GM12872 (cell line): Measurements from ENCODE around the gene AGXT2.

ENCODE experiments used
- TF ChIP-seq, protein P1 (sequence below): IDR thresholded peaks from 3 replicates; pipeline ENCODE4 v1.5.1; 2011; ENCODE audit warnings: low read depth, mild to moderate bottlenecking, low read length, moderate library complexity; ENCODE audit not compliant: insufficient read depth

AGXT2 gene

DNA sequence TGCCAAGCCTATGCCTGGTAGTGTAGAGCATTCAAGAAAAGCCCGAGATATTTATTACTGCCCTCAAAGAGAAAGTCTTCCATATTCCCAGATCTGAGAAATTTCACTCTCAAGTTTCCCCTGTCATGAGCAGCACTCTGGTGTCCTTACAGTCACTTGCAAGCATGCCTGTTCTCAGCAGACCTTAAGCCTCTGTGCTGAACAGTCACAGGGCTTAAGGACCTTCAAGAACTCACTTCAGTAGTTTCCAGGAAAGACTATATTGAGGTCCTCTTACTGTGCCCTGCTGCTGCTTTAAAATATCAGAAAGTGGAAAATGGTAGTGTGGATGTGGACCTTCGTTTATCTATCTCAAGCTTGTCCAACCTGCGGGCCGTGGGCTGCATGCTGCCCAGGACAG, 64.9 kb downstream of the AGXT2 start:
- TF ChIP-seq, protein P1, sequence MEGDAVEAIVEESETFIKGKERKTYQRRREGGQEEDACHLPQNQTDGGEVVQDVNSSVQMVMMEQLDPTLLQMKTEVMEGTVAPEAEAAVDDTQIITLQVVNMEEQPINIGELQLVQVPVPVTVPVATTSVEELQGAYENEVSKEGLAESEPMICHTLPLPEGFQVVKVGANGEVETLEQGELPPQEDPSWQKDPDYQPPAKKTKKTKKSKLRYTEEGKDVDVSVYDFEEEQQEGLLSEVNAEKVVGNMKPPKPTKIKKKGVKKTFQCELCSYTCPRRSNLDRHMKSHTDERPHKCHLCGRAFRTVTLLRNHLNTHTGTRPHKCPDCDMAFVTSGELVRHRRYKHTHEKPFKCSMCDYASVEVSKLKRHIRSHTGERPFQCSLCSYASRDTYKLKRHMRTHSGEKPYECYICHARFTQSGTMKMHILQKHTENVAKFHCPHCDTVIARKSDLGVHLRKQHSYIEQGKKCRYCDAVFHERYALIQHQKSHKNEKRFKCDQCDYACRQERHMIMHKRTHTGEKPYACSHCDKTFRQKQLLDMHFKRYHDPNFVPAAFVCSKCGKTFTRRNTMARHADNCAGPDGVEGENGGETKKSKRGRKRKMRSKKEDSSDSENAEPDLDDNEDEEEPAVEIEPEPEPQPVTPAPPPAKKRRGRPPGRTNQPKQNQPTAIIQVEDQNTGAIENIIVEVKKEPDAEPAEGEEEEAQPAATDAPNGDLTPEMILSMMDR = no peak

DNA sequence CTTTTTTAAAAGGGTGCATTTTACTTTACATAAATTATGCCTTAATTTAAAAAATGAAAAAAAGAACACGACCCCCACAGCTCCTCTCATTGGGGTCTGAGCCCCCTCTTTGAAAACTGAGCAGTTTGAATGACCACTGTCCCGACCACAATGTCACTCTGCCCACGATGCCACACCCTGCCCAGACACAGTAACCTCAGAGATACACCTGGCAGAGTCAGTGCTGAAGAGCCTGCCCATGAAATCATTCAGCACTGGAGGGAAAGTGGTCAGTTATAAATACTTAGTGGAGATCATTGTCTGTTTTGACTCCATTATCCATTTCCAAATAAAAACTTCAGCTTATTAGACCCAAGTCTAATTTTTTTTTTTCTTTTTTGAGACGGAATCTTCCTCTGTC, 69.1 kb downstream of the AGXT2 start:
- TF ChIP-seq, protein P1 = no peak

DNA sequence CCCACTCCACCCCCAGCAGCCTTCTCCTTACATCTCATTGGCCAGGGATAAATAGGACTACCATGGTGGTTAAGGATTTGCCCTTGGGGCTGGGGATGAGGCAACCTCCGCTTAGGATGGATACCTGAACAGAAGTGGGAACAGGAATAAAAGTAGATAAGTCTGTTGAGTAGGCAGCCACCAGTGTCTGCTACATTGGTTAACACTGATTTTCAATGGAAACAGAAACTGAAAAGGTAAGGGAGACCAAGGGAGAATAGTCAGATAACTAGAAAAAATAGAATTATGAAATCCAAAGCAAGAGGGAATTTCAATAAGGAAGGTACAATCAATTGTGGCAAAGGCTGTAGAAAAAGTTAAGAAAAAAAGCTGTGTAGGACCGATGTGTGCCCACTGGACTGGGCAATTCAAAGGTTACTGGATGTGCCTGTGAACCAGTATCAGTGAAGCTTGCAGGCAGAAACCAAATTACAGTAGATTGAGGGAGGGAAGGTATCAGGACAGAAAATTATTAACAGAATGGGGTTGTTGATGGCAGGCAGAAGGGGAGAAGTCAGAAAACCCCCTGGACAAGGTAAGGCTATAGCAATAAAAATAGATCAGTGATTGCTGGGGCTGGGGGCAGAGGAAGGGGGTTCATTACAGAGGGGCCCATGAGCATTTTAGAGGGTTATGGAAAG, 69.7 kb downstream of the AGXT2 start:
- TF ChIP-seq, protein P1 = no peak

DNA sequence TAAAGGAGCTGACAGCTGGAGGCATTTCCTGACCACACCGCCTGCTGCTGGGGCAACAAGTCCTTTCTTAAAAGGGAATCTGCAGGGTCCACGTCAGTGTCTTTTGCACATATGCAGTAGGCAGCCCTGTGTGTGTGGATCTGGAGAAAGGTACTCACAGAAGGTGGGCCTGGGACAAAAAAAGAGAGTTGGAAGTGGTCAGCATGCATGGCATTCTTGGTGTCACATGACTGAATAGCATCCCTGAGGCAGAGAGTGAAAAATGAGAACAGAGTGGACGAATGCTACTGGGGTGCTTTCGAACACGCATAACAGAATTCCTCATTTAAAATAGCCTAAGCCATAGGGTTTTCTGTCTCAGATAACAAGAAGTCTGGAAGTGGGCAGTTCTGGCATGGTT, 71.4 kb downstream of the AGXT2 start:
- TF ChIP-seq, protein P1 = no peak

DNA sequence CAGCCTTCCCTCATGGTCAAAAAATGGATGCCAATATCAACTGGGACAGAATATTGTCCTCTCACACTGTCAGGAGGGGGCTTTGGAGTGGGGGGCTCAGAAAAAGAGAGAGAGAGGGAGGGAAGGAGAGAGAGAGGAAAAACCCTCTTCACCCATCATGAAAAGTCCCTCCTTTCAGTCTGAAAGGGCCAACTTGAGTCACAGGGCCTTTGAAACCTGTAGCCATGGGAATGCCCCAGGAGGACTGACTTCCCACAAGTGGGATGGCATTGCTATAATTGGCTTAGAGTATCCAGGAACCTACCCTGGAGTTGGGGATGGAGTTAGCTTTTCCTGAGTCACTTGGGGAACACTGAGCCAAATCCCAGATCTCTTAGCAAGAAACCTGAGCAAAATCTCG, 77.2 kb downstream of the AGXT2 start:
- TF ChIP-seq, protein P1 = no peak

DNA sequence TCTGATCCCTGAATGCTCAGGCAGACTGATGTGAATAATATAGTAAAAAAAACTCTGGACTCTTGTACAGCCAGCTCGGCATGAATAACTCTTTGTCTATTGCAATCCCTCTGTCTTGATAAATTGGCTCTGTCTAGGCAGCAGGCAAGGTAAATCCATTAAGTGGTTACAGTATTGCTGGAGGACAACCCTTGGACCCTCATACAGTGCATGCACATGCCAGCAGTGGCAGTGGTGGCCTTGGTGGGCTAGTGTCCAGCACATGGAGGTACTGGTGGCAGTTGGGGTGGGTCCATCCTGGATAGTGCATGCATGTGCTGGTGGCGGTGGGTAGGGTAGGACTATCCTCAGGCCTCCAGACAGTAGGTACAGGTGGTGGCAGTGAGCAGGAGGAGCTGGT, 79.5 kb downstream of the AGXT2 start:
- TF ChIP-seq, protein P1 = no peak

DNA sequence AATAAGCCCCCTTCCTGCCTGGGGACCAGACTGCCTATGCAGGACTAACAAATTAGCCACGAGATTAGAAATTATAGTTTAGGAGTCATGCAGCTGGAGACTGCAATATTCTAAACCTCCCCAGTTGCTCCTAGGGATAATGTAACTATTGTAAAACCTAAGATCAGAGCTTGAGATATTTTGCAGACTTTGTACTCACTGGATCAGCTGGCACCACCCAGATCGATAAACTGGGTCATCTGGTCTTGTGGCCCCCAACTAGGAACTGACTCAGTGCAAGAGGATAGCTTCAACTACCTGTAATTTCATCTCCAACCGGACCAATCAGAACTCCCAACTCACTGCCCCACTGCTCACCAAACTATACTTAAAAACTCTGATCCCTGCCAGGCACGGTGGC, 80.2 kb downstream of the AGXT2 start:
- TF ChIP-seq, protein P1 = no peak
